ENCODE measurements around the gene C4B.
A peak's percentile ranks its signal among the peaks of the same experiment; 100 is the strongest.
"Not testable (repeated sequence)": the region's sequence is repeated elsewhere in the genome, so short reads cannot be mapped to it uniquely, and the experiment has no call there.

Gene C4B

GRCh38 chr6:32042276-32042675, 27.7 kb downstream of the C4B start:
- H3K4me2 ChIP-seq, H4K20me1 ChIP-seq, H3K36me3 ChIP-seq, H3K27ac ChIP-seq, H3K27me3 ChIP-seq, H3K4me3 ChIP-seq, H3K9me3 ChIP-seq, H3K9ac ChIP-seq: not testable (repeated sequence)
- H3K4me1 ChIP-seq = peaks cover 16% of the 10 kb centered on the region

GRCh38 chr6:32043589-32044380, 29.2 kb downstream of the C4B start:
- H3K36me3 ChIP-seq, H3K9ac ChIP-seq, H4K20me1 ChIP-seq, H3K9me3 ChIP-seq, H3K4me3 ChIP-seq, H3K27ac ChIP-seq, H3K4me2 ChIP-seq, H3K27me3 ChIP-seq: not testable (repeated sequence)
- peaks cover 25% of the 10 kb centered on the region for H3K4me1 ChIP-seq

- H3K9me3 ChIP-seq, H3K9ac ChIP-seq, H4K20me1 ChIP-seq, H3K36me3 ChIP-seq, H3K4me3 ChIP-seq, H3K4me2 ChIP-seq, H3K27ac ChIP-seq, H3K27me3 ChIP-seq: not testable (repeated sequence)
- H3K4me1 ChIP-seq = peaks cover 25% of the 10 kb centered on the region
These were observed 30.3 kb downstream of the C4B start for GRCh38 chr6:32044916-32045315.

GRCh38 chr6:32045811-32046449, 31.3 kb downstream of the C4B start:
- peak overlapping the region; percentile 83 for H3K4me2 ChIP-seq
- peaks cover 25% of the 10 kb centered on the region for H3K4me1 ChIP-seq
- TF ChIP-seq Cebpa-rat (IDR thresholded peaks at IDR 0.05) = no peak
- H3K9ac ChIP-seq = peak overlapping the region; percentile 43; the same call in 1 of the 2 replicates
- H3K4me3 ChIP-seq = 0 out of 2 replicates have a peak overlapping the region, but pooled peaks have one; percentile 18
- H3K27ac ChIP-seq = peak overlapping the region; percentile 37; the same call in 1 of the 2 replicates
- H3K27me3 ChIP-seq = no peaks in the 10 kb centered on the region
- no peaks in the 10 kb centered on the region for H4K20me1 ChIP-seq
- no peaks in the 10 kb centered on the region for H3K36me3 ChIP-seq
- no peaks in the 10 kb centered on the region for H3K9me3 ChIP-seq

- Histone ChIP-seq H3K4me2 (peak overlapping the region; percentile 83), H3K36me3 (no peaks in the 10 kb centered on the region), H3K9ac (peak overlapping the region; percentile 43; the same call in 1 of the 2 replicates), H3K27ac (peak overlapping the region; percentile 37; the same call in 1 of the 2 replicates), H3K4me1 (peaks cover 25% of the 10 kb centered on the region), H3K9me3 (no peaks in the 10 kb centered on the region), H3K27me3 (no peaks in the 10 kb centered on the region), H4K20me1 (no peaks in the 10 kb centered on the region), H3K4me3 (0 out of 2 replicates have a peak overlapping the region, but pooled peaks have one; percentile 18)
- TF ChIP-seq Cebpa-rat (IDR thresholded peaks at IDR 0.05) = no peak
These were observed 32.0 kb downstream of the C4B start for GRCh38 chr6:32046450-32047083.

- Histone ChIP-seq H3K9me3 (no peaks in the 10 kb centered on the region), H3K4me1 (peaks cover 25% of the 10 kb centered on the region), H3K9ac (peak overlapping the region; percentile 43; the same call in 1 of the 2 replicates), H3K27me3 (no peaks in the 10 kb centered on the region), H3K27ac (peak overlapping the region; percentile 37; the same call in 1 of the 2 replicates), H3K36me3 (no peaks in the 10 kb centered on the region), H4K20me1 (no peaks in the 10 kb centered on the region), H3K4me2 (peak overlapping the region; percentile 83), H3K4me3 (0 out of 2 replicates have a peak overlapping the region, but pooled peaks have one; percentile 18)
- TF ChIP-seq Cebpa-rat (IDR thresholded peaks at IDR 0.05) = no peak
These were observed 32.5 kb downstream of the C4B start for GRCh38 chr6:32047084-32047478.

GRCh38 chr6:32047539-32047854, 32.9 kb downstream of the C4B start:
- H3K4me2 ChIP-seq = peak overlapping the region; percentile 83
- no peak overlapping the region for H3K27ac ChIP-seq
- no peaks in the 10 kb centered on the region for H3K36me3 ChIP-seq

GRCh38 chr6:32047855-32048766, 33.5 kb downstream of the C4B start:
- no peaks in the 10 kb centered on the region for H4K20me1 ChIP-seq
- no peak overlapping the region for H3K27ac ChIP-seq
- TF ChIP-seq Cebpa-rat (IDR thresholded peaks at IDR 0.05) = no peak
- H3K4me1 ChIP-seq = peaks cover 32% of the 10 kb centered on the region
- no peak overlapping the region for H3K4me3 ChIP-seq
- no peaks in the 10 kb centered on the region for H3K27me3 ChIP-seq
- H3K9ac ChIP-seq = no peak overlapping the region
- H3K9me3 ChIP-seq = no peaks in the 10 kb centered on the region
- no peaks in the 10 kb centered on the region for H3K36me3 ChIP-seq
- H3K4me2 ChIP-seq = peak overlapping the region; percentile 83

More at GRCh38 chr6:32047539-32047854, 32.9 kb downstream of the C4B start:
- no peak for TF ChIP-seq Cebpa-rat (IDR thresholded peaks at IDR 0.05)
- Histone ChIP-seq H3K4me1 (peaks cover 26% of the 10 kb centered on the region), H3K9me3 (no peaks in the 10 kb centered on the region), H4K20me1 (no peaks in the 10 kb centered on the region), H3K27me3 (no peaks in the 10 kb centered on the region), H3K4me3 (no peak overlapping the region), H3K9ac (no peak overlapping the region)

GRCh38 chr6:32049149-32049548, 34.6 kb downstream of the C4B start:
- not testable (repeated sequence) for H3K4me3 ChIP-seq, H3K27ac ChIP-seq, H3K4me2 ChIP-seq, H3K36me3 ChIP-seq, H3K27me3 ChIP-seq, H3K9ac ChIP-seq, H3K9me3 ChIP-seq, H4K20me1 ChIP-seq
- peaks cover 32% of the 10 kb centered on the region for H3K4me1 ChIP-seq

- not testable (repeated sequence) for H4K20me1 ChIP-seq, H3K36me3 ChIP-seq, H3K4me2 ChIP-seq, H3K9ac ChIP-seq, H3K27ac ChIP-seq, H3K4me3 ChIP-seq, H3K27me3 ChIP-seq, H3K9me3 ChIP-seq
- peaks cover 32% of the 10 kb centered on the region for H3K4me1 ChIP-seq
These were observed 35.1 kb downstream of the C4B start for GRCh38 chr6:32049736-32050135.

All from BLaER1 (cell line).